HG03064 (cell line): ENCODE measurements around the gene NUP188.
A peak's percentile ranks its signal among the peaks of the same experiment; 100 is the strongest.

Experiments used
- ATAC-seq: cut with Tn5 transposase; IDR thresholded peaks from one replicate; pipeline ENCODE4 v1.9.1; 2021; ENCODE audit warnings: low read depth; ENCODE audit not compliant: unreplicated experiment

Gene NUP188

GRCh38 chr9:128947527-128948301 lies at the start of gene NUP188, which contains the start of gene DOLK:
Gene NUP188, plus strand, starts transcription at chr9:128947699. Its CDS starts 21 bp downstream, at chr9:128947720.
Gene DOLK, minus strand, starts transcription at chr9:128947603. Its CDS starts 300 bp downstream, at chr9:128947303.
- peak; percentile 54 for ATAC-seq

- ATAC-seq, result no peak
These were observed 49.1 kb upstream of the NUP188 start for GRCh38 chr9:128898382-128898781.

GRCh38 chr9:128898845-128899565 lies 48.5 kb upstream of the NUP188 start:
- ATAC-seq, result no peak

GRCh38 chr9:128899566-128900322 lies 47.8 kb upstream of the NUP188 start:
- no peak for ATAC-seq

GRCh38 chr9:128901379-128901778 lies 46.1 kb upstream of the NUP188 start:
- ATAC-seq, result no peak

GRCh38 chr9:128901822-128902221 lies 45.7 kb upstream of the NUP188 start:
- no peak for ATAC-seq

- ATAC-seq, result peak; percentile 78
These were observed 45.0 kb upstream of the NUP188 start for GRCh38 chr9:128902351-128903078.

- no peak for ATAC-seq
These were observed 44.4 kb upstream of the NUP188 start for GRCh38 chr9:128903079-128903461.

GRCh38 chr9:128903871-128904620 lies 43.5 kb upstream of the NUP188 start:
- no peak for ATAC-seq

GRCh38 chr9:128905964-128906363 lies 41.5 kb upstream of the NUP188 start:
- ATAC-seq, result no peak

GRCh38 chr9:128906741-128907140 lies 40.8 kb upstream of the NUP188 start:
- ATAC-seq, result no peak

- no peak for ATAC-seq
These were observed 39.1 kb upstream of the NUP188 start for GRCh38 chr9:128908372-128908771.

- ATAC-seq, result no peak
These were observed 37.6 kb upstream of the NUP188 start for GRCh38 chr9:128909859-128910258.

- ATAC-seq, result no peak
These were observed 36.6 kb upstream of the NUP188 start for GRCh38 chr9:128910906-128911305.

GRCh38 chr9:128911529-128912035 lies 35.9 kb upstream of the NUP188 start:
- ATAC-seq, result no peak

- no peak for ATAC-seq
These were observed 35.1 kb upstream of the NUP188 start for GRCh38 chr9:128912270-128912853.

- ATAC-seq, result no peak
These were observed 34.2 kb upstream of the NUP188 start for GRCh38 chr9:128913048-128913900.
